Epidermal melanocyte (primary cell): ENCODE data around the gene JAML.

Experiments
- DNase-seq: peaks from one replicate; pipeline ENCODE4 v3.0.0; 2011; ENCODE audit warnings: low spot score; ENCODE audit not compliant: insufficient read length

The JAML gene

GRCh38 chr11:118216621-118217481, 8.0 kb downstream of the JAML start:
- no peak for DNase-seq

- no peak for DNase-seq
These were observed 9.0 kb downstream of the JAML start for GRCh38 chr11:118215765-118216164.

DNA sequence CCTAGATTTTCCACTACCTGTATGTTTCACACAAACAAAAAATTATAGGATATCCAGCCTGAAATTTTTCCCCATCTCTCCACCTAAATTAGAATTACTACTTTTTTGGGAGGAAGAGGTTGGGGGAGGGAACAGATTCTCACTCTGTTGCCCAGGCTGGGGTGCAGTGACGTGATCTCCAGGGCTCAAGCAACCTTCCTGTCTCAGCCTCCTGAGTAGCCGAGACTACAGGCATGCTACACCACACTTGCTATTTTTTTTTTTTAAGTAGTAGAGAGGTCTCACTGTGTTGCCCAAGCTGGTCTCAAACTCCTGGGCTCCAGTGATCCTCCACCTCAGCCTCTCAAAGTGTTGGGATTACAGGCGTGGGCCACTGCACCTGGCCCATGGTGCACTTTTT, 9.5 kb downstream of the JAML start:
- DNase-seq, result no peak

- no peak for DNase-seq
These were observed 10.4 kb downstream of the JAML start for GRCh38 chr11:118214210-118214914.

DNA sequence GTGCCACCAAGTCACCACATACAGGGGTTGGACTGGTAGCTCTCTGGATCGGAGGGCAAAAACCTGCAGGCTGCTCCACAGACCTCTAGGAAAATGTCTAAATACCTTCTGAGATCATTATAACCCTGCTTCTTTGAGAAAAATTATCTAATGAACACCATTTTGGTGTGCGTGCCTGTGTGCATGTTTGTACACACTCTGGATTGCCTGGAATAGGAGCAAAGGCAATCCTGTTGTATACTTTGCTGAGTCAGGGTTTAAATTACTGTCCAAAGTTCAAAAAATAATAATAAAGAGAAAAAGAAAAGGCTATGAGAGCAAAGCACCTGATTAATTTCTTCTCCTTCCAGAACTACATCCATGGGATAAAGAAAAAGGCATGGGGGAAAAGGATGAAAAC, 11.0 kb downstream of the JAML start:
- no peak for DNase-seq

DNA sequence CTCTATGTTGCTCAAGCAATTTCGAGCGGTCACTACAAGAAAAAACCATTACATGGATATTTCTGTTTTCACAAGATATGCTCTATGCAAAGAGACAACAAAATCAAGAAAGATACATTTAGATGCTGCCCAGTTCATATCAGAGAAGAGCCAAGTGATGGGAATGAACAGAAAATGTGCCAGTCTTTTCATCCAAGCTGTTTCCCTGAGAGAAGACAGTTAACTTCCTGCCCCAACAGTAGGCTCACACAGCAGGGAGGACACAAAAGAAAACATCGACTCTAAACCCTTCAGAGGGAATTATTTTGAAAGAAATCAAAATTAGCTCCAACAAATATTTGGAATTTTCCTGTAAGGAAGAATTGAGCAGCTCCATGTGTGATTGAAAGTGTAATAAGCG, 11.6 kb downstream of the JAML start:
- DNase-seq, result no peak

- DNase-seq, result no peak
These were observed 12.0 kb downstream of the JAML start for GRCh38 chr11:118212781-118213191.

DNA sequence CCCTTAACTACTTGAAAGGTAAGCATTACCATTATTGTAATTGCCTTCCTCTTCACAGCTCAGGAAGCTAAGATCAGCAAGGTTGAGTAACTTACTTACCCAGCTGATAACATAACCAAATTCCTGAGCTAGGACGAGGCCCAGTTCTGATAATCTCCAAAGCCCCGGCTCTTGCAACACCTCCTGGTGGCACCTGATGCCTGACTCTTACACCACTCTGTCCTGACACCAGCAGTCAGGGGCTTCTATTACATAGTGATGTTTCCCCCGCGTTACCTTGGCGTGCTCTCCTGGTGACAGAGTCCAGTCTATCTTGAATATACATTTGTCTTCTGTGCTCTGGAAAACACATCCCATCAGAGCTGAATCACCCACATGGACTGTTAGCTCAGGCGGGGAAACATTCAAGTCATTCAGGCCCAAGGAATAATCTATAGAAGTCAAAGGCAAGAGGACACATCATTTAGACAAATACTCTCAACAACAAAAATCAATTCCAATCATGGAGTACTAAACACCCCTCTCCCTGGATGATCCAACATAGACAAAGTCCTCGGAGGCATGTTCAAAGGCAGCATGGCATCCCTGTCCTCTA, 12.6 kb downstream of the JAML start:
- DNase-seq, result no peak

DNA sequence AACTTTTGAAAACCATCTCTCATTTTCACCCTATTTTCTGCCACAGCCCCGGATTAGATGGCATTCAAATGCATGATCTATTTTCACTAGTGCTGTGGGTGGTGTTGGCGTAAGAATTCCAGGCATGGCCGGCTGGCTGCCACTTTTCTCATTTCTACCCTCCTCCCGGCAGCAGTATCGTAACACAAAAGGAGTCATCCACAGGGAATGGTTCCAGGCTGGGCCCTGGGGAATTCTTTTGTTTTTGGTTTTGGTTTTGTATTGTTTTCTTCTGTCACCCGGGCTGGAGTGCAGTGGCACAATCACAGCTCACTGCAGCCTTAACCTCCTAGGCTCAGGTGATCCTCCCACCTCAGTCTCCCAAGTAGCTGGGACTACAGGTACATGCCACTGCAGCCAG, 13.8 kb downstream of the JAML start:
- DNase-seq, result no peak

- DNase-seq, result no peak
These were observed 14.5 kb downstream of the JAML start for GRCh38 chr11:118210323-118210722.

DNA sequence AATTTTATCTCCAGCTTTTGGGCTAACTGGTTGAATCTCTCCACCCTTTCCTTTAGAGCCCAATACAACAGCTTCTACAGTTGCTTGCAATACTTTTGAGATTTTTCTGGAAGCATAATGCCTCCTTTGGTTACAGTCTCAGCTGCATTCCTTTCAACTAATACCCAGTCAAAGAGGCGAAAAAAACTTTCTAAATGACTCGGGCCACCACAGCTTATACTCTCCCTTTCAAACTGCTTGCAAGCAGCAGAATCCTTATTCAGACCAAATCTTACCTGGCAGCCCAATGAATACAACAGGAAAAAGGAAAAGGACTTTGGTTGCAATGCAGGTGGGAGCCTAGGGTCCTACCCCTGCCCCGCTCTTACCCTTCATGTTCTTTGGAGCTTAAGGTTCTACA, 15.8 kb downstream of the JAML start:
- DNase-seq, result no peak

- DNase-seq, result no peak
These were observed 17.7 kb downstream of the JAML start for GRCh38 chr11:118207079-118207478.

DNA sequence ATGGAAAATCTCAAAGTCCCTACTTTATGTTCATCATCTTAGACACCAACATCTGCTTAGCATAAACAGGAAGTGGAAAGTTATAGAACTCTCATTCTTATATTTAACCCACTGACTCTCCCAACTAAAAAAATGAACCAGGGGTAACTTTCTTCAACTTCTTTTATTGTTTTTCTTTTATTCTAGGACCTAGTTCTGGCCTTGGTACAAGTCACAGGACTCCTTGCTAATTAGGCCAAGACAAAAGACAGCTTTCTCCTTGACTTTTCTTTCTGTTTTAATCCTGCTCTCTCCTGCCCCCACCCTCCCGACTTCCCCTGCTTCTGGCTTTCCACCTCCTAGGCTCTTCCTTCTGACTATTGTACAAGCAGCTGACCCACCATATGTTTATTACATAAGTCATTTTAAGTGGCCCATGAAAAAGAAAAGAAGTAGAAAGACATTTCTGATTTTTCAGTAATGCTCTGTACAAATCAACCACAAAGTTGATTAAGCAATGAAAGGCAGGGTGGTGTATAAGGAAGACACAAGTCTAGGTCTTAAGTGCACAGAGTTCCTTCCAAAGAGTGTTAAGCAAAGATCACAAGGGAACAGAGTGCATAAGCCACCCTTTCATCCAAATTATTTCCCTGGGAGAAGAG, 18.3 kb downstream of the JAML start:
- DNase-seq, result no peak

DNA sequence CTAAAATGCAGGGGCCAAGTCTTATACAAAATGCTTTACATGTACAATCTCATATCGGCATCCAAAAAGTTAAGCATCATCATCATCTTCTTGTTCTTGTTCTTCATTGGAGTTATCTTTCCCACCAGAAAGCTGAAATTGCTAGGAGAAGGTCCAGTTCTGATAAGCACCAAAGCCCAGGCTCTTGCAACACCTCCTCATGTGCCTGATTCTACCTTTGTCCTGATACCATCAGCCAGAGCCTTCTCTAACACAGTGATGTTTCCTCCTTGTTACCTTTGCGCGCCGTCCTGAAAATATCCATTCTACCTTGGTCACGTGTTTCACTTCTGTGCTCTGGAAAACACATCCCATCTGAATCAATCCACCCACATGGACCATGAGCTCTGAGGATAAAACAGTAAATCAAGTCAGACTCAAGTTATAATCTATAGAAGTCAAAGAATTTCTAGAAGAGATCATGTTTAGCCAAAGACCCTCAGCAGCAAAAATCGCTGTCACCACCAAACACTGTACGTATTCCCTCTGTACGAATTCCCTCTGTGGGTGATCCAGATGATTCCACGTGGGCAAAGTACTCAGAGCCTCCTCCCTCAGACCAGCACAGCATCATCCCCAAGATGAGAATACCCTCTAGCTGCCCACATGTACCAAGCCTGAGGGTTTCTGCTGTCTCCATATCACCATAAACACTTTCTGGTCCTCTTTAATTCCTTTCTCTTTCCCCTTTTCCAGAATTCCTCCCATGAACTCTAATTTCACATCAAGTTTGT, 19.0 kb downstream of the JAML start:
- DNase-seq, result no peak

DNA sequence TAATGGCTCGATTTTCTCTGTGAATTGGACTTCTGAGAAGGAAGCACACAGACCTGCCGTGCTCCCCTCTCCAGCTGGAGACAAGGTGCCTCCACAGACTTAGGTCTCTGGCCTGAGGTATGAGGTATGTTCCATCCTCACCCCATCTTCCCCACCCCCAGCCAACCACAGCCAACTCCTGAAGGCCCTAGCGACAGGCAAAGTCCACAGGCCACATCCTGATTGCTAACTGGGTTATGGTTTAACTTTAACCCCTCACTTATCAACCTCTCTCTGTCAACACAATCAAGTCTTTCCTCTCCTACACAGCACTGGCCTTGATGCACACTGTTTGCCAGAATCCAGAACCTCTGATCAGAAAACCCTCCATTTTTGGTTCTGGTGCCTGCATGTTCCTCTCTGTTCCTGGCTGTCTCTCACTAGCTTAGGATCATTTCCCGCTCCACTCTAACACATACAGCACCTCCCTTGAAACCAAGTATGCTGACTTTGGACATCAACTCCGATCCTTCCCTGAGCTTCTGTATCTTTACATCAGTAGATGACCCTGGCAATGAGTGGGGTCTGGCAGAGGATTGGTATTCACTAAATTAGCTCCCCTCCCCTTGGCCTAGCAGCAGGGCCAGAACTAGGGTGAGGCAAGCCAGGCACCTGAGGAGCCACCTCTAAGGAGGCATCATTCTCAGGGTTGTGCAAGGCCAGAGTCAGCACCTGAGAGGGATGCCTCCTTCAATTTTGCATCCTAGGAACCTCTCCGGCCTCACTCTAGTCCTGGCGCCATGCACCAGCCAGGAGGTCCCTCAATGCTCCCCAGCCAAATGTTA, 22.0 kb downstream of the JAML start:
- no peak for DNase-seq

GRCh38 chr11:118201966-118202365, 22.8 kb downstream of the JAML start:
- no peak for DNase-seq

DNA sequence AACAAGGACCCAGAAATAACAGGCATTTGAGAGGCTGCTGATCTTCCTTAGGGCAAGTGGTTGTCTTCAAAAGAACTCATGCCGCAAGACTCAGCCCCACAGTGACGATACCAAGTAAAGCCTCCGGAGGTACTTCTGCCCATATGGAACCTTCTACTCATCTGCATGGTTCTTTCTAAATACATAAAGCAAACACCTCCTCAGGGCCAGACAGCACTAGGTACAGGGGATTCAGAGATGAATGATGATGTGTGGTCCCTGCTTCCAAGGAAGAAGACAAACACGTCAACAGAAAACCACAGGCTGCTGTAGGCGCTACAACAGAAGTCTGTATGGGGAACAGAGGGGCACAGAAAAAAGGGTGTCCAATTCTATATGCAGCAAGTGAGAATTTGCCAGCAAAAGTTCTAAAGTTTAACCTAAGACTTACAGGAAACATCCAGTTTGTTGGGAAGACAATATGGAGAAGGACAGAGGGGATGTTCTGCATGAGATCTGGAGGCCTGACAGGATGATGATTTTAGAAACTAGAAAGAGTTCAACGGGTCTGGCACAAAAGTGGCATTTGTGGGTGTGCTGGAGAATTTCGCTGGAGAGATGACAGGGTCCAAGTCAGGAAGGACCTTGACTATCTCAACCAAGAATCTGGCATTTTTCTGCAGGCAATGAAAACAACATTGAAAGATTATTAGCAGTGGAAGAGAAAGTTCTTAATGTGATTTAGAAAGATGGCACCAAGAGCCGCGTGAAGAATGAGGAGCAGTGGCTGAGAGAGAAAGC, 23.7 kb downstream of the JAML start:
- DNase-seq, result no peak

GRCh38 chr11:118200497-118200896, 24.3 kb downstream of the JAML start:
- no peak for DNase-seq

DNA sequence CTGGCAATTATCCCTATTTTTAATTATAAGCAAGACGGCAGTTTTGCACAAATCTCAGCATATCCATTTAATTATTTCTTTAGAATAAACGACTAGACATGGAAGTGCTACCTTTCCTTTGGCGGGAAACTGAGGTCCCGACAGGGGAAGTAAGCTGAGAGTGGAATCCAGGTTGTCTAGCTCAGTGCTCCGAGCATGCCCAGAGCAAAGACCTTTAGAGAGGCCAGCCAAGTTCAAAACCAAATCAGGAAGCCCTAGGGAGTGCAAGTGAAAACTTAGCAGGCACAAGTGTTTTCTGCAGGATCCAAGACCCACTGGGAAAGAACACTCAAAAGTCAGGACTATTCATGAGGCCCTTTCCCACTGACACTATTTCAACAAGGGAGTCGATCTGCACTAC, 25.7 kb downstream of the JAML start:
- DNase-seq, result no peak

DNA sequence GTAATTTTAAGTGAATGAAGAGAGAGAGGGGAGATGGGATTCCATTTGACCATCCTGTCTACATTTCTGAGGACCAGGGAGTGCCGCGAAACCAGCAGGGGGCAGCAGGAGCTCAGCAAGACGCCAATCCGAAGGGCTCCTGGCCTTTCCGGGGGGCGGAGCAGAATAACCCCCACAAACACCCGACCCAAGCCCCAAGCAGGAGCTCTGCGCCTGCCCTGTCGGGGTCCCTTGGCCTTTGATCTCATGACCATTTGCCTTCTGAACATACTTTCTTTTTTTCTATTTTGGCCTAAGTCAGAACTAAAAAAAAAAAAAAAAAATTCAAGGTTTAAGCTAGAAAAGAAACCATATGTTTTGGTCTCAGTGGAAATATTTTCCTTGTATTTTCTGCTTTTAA, 26.4 kb downstream of the JAML start:
- peak; percentile 40 for DNase-seq
